ENCODE data around the gene CHRNA4.

- no peak for TF ChIP-seq TARDBP (IDR thresholded peaks at IDR 0.05)
- no peak for TF ChIP-seq CTBP1 (IDR thresholded peaks at IDR 0.05; ENCODE audit: borderline replicate concordance)
- TF ChIP-seq FOXM1 (IDR thresholded peaks at IDR 0.05; ENCODE audit: borderline replicate concordance), result no peak
- no peak for TF ChIP-seq HDGF (IDR thresholded peaks at IDR 0.05; ENCODE audit: borderline replicate concordance)
- no peak for TF ChIP-seq FOXK2 (IDR thresholded peaks at IDR 0.05)
Measured at GRCh38 chr20:63314566-63315239, 46.4 kb downstream of the CHRNA4 start.
